ENCODE results near the gene PIPOX. TPM values are rescaled to one million over a fixed set of nuclear protein-coding genes. Genes with fewer than 3 reads are reported as not detected.

The PIPOX gene
- total RNA-seq, 1 donor from 2014 or later: 0.26 TPM

DNA sequence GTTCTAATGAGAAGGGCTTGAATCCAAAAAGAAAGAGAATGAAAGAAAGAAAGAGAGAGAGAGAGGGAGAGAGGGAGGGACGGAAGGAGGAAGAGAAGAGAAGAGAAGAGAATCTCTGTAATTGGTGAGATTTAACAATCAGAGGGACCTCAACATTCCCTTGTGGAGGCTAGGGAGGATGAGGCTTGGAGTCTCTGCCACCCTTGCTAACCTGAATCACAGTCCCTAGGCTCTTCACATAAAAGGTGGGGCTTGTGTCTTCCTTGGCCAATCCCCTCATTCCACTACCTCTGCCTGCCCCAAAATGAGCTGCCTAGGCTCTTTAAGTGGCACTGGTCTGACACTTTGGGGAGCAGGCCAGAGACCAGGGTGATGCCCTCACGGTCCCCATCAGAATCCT lies 30.1 kb downstream of the PIPOX start:
- FAIRE-seq: no peak

DNA sequence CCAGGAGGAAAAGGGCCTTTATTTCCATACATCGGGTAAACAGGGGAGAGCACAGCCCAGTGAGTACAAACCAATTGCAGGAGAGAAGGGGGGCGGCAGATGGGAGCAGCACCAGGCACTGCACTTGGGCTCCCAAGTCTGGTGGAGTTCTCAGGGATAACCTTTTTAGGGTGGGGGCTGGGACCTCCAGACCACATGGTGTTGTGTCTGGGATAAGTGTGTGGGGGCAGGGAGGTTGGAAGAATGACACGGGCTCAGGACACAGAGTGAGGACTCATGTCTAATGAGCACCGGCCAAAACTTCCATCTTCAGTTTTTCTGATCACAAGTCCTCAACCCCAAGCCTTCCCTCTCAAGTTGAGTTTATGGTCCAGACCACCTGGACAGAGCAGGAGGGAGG lies 30.6 kb downstream of the PIPOX start:
- no peak for TF ChIP-seq CTCF (IDR thresholded peaks at IDR 0.05; ENCODE audit: insufficient read depth, low read length, severe bottlenecking)
- FAIRE-seq (no peak), DNase-seq (ENCODE audit: low read depth) (no peak)
- Histone ChIP-seq H3K4me3 (ENCODE audit: low read depth, low read length) (no peak overlapping the region), H3K27me3 (ENCODE audit: control insufficient read depth, insufficient read depth, low read length) (no peaks in the 10 kb centered on the region), H3K36me3 (ENCODE audit: control insufficient read depth, insufficient read depth, low read length) (peaks cover 2% of the 10 kb centered on the region)

More for the DNA sequence above, 30.1 kb downstream of the PIPOX start:
- no peak for DNase-seq (ENCODE audit: low read depth)
- H3K27me3 ChIP-seq (ENCODE audit: control insufficient read depth, insufficient read depth, low read length): no peaks in the 10 kb centered on the region
- H3K36me3 ChIP-seq (ENCODE audit: control insufficient read depth, insufficient read depth, low read length): no peaks in the 10 kb centered on the region
- TF ChIP-seq CTCF (IDR thresholded peaks at IDR 0.05; ENCODE audit: insufficient read depth, low read length, severe bottlenecking): no peak
- no peak overlapping the region for H3K4me3 ChIP-seq (ENCODE audit: low read depth, low read length)

- peaks cover 4% of the 10 kb centered on the region for H3K36me3 ChIP-seq (ENCODE audit: control insufficient read depth, insufficient read depth, low read length)
- TF ChIP-seq CTCF (IDR thresholded peaks at IDR 0.05; ENCODE audit: insufficient read depth, low read length, severe bottlenecking): no peak
- no peak overlapping the region for H3K4me3 ChIP-seq (ENCODE audit: low read depth, low read length)
- no peak for DNase-seq (ENCODE audit: low read depth)
- no peak for FAIRE-seq
- no peaks in the 10 kb centered on the region for H3K27me3 ChIP-seq (ENCODE audit: control insufficient read depth, insufficient read depth, low read length)
Measured at GRCh38 chr17:29074488-29074887, 31.5 kb downstream of the PIPOX start.

GRCh38 chr17:29076087-29076486 lies 33.1 kb downstream of the PIPOX start:
- DNase-seq (ENCODE audit: low read depth) (no peak), FAIRE-seq (no peak)
- no peak for TF ChIP-seq CTCF (IDR thresholded peaks at IDR 0.05; ENCODE audit: insufficient read depth, low read length, severe bottlenecking)
- no peak overlapping the region for H3K4me3 ChIP-seq (ENCODE audit: low read depth, low read length)
- H3K36me3 ChIP-seq (ENCODE audit: control insufficient read depth, insufficient read depth, low read length): peaks cover 8% of the 10 kb centered on the region
- no peaks in the 10 kb centered on the region for H3K27me3 ChIP-seq (ENCODE audit: control insufficient read depth, insufficient read depth, low read length)

- TF ChIP-seq CTCF (IDR thresholded peaks at IDR 0.05; ENCODE audit: insufficient read depth, low read length, severe bottlenecking): no peak
- DNase-seq (ENCODE audit: low read depth) (no peak), FAIRE-seq (no peak)
- Histone ChIP-seq H3K36me3 (ENCODE audit: control insufficient read depth, insufficient read depth, low read length) (peaks cover 11% of the 10 kb centered on the region), H3K4me3 (ENCODE audit: low read depth, low read length) (no peak overlapping the region), H3K27me3 (ENCODE audit: control insufficient read depth, insufficient read depth, low read length) (no peaks in the 10 kb centered on the region)
Measured at GRCh38 chr17:29076722-29077121, 33.8 kb downstream of the PIPOX start.

DNA sequence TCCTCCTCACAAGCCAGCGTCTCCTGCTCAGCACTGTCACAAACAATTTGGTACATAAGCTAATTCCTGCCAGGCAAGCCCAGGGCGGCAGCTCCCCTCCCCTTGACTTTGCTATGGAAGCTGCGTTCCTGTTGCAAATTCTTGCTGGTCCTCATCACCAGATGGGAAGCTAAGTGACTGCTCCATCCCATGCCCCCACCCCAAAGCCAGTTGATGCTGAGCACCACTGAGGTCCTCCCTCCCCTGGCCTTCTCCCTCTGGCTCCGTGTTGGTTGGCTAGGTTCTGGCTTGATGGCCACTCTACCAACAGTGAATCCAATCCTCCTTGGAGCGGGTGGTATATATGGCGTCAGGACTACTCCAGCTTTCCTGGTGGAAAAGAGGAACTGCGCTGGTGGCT lies 34.4 kb downstream of the PIPOX start:
- Histone ChIP-seq H3K27me3 (ENCODE audit: control insufficient read depth, insufficient read depth, low read length) (no peaks in the 10 kb centered on the region), H3K4me3 (ENCODE audit: low read depth, low read length) (no peak overlapping the region), H3K36me3 (ENCODE audit: control insufficient read depth, insufficient read depth, low read length) (peaks cover 15% of the 10 kb centered on the region)
- no peak for DNase-seq (ENCODE audit: low read depth)
- peak; percentile 66 for FAIRE-seq
- TF ChIP-seq CTCF (IDR thresholded peaks at IDR 0.05; ENCODE audit: insufficient read depth, low read length, severe bottlenecking): no peak
